ENCODE data around the gene GALP. TPM values are rescaled to one million over a fixed set of nuclear protein-coding genes. Genes with fewer than 3 reads are reported as not detected.
"Not testable (repeated sequence)": the region's sequence is repeated elsewhere in the genome, so short reads cannot be mapped to it uniquely, and the experiment has no call there.

GALP gene
- total RNA-seq, 2 donors from 2014 or later: not detected

GRCh38 chr19:56145698-56146097, 30.1 kb upstream of the GALP start:
- ATAC-seq (no peak), DNase-seq (no peak)
- intact Hi-C loops (cut with DNase I, micrococcal nuclease): no loop called here

DNA sequence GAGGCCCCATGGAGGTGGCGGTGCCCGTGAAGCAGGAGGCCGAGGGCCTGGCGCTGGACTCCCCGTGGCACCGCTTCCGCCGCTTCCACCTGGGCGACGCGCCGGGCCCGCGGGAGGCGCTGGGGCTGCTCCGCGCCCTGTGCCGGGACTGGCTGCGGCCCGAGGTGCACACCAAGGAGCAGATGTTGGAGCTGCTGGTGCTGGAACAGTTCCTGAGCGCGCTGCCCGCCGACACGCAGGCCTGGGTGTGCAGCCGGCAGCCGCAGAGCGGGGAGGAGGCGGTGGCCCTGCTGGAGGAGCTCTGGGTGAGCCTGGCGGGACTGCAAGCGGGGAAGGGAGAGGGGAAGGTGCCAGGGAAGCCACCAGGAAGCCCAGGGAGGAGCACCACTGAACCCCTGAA, 28.9 kb upstream of the GALP start:
- no peak for ATAC-seq
- DNase-seq: no peak
- intact Hi-C loops (cut with DNase I, micrococcal nuclease): no loop called here

DNA sequence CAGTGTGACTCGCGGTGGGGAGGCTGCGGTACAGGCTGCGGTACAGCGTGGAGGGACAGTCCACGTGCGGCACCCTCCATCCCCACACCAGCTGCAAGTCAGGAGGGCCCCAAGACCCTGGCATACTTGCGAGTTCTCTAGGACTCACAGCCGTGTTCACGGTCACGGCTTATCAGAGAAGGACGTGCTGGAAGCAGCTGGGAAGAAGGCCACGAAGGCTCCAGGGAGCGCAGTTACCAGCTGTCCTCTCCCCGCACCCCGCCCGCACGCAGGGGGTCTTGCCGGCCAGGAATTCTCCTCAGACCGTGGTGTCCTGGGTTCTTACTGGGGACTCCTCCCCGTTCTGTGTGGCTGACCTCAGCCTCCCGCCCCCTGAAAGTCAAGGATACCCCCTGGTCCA, 28.5 kb upstream of the GALP start:
- DNase-seq (no peak), ATAC-seq (no peak)
- intact Hi-C loops (cut with DNase I, micrococcal nuclease): no loop called here

GRCh38 chr19:56148096-56148495, 27.7 kb upstream of the GALP start:
- DNase-seq (no peak), ATAC-seq (no peak)
- intact Hi-C loops (cut with DNase I, micrococcal nuclease): no loop called here

DNA sequence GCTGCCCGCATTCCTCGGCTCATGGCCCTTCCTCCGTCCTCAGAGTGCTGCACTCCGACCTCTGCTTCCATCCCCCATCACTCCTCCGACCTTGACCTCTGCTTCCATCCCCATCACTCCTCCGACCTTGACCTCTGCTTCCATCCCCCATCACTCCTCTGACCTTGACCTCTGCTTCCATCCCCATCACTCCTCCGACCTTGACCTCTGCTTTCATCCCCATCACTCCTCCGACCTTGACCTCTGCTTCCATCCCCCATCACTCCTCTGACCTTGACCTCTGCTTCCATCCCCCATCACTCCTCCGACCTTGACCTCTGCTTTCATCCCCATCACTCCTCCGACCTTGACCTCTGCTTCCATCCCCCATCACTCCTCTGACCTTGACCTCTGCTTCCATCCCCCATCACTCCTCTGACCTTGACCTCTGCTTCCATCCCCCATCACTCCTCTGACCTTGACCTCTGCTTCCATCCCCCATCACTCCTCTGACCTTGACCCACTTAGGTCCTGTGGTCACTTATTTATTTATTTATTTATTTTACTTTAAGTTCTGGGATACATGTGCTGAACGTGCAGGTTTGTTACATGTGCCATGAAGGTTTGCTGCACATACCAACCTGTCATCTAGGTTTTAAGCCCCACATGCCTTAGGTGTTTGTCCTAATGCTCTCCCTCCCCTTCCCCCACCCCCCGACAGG, 26.7 kb upstream of the GALP start:
- ATAC-seq; intact Hi-C loops (cut with DNase I, micrococcal nuclease); DNase-seq: not testable (repeated sequence)

GRCh38 chr19:56149656-56150038, 26.2 kb upstream of the GALP start:
- ATAC-seq: no peak
- intact Hi-C loops (cut with DNase I, micrococcal nuclease): no loop called here
- no peak for DNase-seq

DNA sequence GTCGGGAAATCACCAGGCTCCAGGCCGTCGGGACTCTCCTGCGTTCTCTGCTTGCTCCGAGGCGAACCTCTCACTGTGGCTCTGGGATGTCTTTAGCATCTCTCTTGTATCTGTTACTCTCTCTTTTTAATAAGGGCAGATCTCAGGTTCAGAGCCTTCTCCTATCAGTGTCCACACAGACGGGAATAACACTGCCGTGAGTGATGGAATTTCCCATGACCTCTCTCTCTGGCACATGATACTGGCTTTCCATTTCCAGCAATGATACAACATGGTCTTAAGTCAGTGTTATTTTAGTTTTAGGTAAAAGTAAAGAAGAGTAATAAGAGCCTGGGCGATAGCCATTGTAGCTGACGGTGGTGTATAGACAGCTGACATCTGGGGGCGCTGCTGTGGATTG, 25.4 kb upstream of the GALP start:
- DNase-seq: no peak
- intact Hi-C loops (cut with DNase I, micrococcal nuclease): no loop called here
- no peak for ATAC-seq

GRCh38 chr19:56152644-56153043, 23.2 kb upstream of the GALP start:
- no peak for ATAC-seq
- DNase-seq: no peak
- intact Hi-C loops (cut with DNase I, micrococcal nuclease): no loop called here

DNA sequence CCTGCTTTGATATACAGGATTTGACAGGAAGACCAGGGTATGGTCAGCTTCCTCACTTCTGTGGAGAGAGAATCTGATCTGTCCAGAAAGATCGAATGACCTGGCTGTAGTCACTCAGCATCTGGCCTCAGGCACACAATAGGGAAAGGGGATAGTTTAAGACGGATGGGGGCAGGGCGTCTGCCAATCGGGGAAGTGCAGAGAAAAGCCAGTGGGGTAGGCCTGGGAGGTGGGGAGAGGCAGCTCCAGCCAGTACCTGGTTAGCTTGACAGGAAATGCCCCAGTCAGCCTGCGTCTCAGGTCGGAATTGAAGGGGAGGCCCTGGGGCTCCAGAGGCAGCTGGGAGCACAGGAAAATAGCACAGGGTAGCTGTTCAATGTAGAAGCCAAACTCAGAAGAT, 22.3 kb upstream of the GALP start:
- DNase-seq (no peak), ATAC-seq (no peak)
- intact Hi-C loops (cut with DNase I, micrococcal nuclease): no loop called here

DNA sequence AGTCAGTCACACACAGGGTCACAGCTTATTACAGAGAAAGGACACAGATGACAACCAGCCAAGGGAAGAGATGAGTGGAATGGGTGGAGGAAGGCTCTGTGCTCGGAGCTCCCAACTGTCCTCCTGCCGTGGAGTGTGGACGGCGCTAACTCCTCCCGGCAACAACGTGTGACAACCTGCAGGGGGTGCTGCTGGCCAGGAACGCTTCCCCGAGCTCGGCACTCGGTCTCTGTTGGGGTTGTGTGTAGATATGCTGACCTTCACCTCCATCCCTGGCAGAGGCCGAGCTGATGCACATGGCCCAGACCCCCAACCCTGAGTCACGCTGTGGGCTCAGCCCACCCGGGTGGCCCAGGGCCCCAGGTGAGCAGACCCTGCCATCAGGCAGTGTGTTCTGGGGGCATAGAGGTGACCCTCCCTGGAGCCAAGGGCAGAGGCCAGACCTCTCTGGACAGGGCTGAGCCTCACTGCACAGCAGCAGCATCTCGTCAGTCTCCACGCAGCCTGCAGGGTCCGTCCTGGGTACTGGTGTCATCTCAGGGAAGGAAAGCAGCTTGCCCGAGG, 20.6 kb upstream of the GALP start:
- DNase-seq: no peak
- intact Hi-C loops (cut with DNase I, micrococcal nuclease): no loop called here
- ATAC-seq: peak; percentile 49

GRCh38 chr19:56156768-56157167, 19.0 kb upstream of the GALP start:
- DNase-seq (peak; percentile 54 to 63), ATAC-seq (peak; percentile 87)
- intact Hi-C loops (cut with DNase I, micrococcal nuclease): no loop called here

DNA sequence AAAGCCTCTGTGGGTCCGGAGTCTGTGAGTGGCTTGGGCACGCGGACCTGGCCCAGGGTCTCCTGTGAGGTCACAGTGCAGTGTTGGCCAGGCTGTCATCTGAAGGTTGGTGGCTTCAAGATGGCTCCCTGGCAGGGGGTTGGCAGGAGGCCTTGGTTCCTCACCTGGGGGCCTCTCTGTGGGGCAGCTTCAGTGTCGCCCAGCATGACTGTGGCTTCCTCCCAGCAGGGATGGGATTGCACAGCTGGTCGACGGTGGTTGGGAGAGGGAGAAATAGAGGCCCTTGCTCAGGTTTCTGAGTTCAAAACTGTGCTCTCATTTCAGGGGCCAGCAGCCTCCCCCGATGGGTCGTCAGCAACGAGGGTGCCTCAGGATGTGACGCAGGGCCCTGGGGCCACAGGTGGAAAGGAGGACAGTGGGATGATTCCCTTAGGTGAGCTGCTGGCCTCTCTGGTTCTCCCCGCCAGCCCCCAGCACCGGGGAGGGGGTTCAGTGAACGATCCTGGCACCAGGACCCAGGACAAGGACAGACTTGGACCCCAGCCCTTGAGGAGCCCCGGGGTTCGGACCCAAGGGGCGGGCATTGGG, 17.5 kb upstream of the GALP start:
- intact Hi-C loops (cut with DNase I, micrococcal nuclease): no loop called here
- DNase-seq (no peak), ATAC-seq (no peak)

GRCh38 chr19:56159009-56159559, 16.7 kb upstream of the GALP start:
- no peak for DNase-seq
- ATAC-seq: no peak
- intact Hi-C loops (cut with DNase I, micrococcal nuclease): no loop called here

GRCh38 chr19:56159622-56160271, 16.1 kb upstream of the GALP start:
- ATAC-seq (no peak), DNase-seq (no peak)
- intact Hi-C loops (cut with DNase I, micrococcal nuclease): no loop called here

- no peak for DNase-seq
- intact Hi-C loops (cut with DNase I, micrococcal nuclease): no loop called here
- no peak for ATAC-seq
Observed at GRCh38 chr19:56161534-56161933, 14.3 kb upstream of the GALP start.

- ATAC-seq (peak; percentile 15), DNase-seq (no peak)
- intact Hi-C loops (cut with DNase I, micrococcal nuclease): no loop called here
Observed at GRCh38 chr19:56162258-56162657, 13.6 kb upstream of the GALP start.

- ATAC-seq: no peak
- intact Hi-C loops (cut with DNase I, micrococcal nuclease): no loop called here
- DNase-seq: no peak
Observed at GRCh38 chr19:56163097-56163496, 12.7 kb upstream of the GALP start.

GRCh38 chr19:56167064-56167578, 8.7 kb upstream of the GALP start:
- intact Hi-C loops (cut with DNase I, micrococcal nuclease): no loop called here
- no peak for ATAC-seq

DNA sequence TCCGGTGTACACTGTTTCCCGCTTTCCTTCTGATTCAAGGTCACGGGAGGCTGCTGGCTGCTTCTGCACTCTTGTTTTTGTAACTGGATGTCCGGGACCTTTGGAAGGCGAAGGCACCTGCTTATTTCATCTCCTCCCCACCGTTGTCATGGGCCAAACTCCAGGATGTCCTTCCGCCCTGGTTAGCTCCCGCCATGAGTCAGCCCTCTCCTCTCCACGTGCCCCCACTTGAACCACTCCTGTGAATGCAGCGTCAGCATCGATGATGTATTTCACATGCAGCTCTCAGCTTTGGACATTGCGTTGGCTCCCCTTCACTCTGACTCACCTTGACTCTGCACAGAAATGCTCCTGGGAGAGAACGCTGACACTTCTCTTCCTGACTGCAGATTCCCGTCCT, 5.5 kb upstream of the GALP start:
- ATAC-seq: no peak
- no peak for DNase-seq
- intact Hi-C loops (cut with DNase I, micrococcal nuclease): loop anchor here in 1 of 2 donors (10.0 kb wide), 1 partner anchor 95 kb away; no protein-coding TSS in a partner anchor

More at GRCh38 chr19:56167064-56167578, 8.7 kb upstream of the GALP start:
- DNase-seq: no peak
